Activated naive CD8-positive, alpha-beta T cell (primary cell): Measurements from ENCODE around the gene NPR1.
"Not testable (repeated sequence)": the region's sequence is repeated elsewhere in the genome, so short reads cannot be mapped to it uniquely, and the experiment has no call there.

Experiments
- H3K27ac Mint-ChIP-seq: one replicate; pipeline ENCODE4 v1.8.0; 2021; ENCODE audit warnings: mixed read lengths
- H3K27me3 Mint-ChIP-seq: one replicate; pipeline ENCODE4 v1.8.0; 2021; ENCODE audit warnings: mixed read lengths
- H3K36me3 Mint-ChIP-seq: one replicate; pipeline ENCODE4 v1.8.0; 2021; ENCODE audit warnings: mixed read lengths
- H3K4me1 Mint-ChIP-seq: one replicate; pipeline ENCODE4 v1.8.0; 2021; ENCODE audit warnings: low read depth, mixed read lengths
- H3K4me3 Mint-ChIP-seq: one replicate; pipeline ENCODE4 v1.8.0; 2021; ENCODE audit warnings: mild to moderate bottlenecking, mixed read lengths
- H3K9me3 Mint-ChIP-seq: one replicate; pipeline ENCODE4 v1.8.0; 2021; ENCODE audit warnings: low read depth, mixed read lengths

NPR1 gene

DNA sequence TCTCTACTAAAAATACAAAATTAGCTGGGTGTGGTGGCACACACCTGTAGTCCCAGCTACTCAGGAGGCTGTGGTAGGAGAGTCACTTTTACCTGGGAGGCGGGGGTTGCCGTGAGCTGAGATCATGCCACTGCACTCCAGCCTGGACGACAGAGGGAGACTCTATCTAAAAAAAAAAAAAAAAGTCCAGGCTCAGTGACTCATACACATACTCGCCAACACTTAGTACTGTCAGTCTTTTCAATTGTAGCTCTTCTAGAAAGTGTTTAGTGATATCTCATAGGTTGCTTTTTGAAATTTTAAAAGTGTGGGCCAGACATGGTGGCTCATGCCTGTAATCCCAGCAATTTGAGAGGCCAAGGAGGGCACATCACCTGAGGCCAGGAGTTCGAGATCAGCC lies 37.7 kb downstream of the NPR1 start:
- H3K4me3 Mint-ChIP-seq, H3K4me1 Mint-ChIP-seq, H3K27ac Mint-ChIP-seq, H3K9me3 Mint-ChIP-seq, H3K27me3 Mint-ChIP-seq, H3K36me3 Mint-ChIP-seq: not testable (repeated sequence)

DNA sequence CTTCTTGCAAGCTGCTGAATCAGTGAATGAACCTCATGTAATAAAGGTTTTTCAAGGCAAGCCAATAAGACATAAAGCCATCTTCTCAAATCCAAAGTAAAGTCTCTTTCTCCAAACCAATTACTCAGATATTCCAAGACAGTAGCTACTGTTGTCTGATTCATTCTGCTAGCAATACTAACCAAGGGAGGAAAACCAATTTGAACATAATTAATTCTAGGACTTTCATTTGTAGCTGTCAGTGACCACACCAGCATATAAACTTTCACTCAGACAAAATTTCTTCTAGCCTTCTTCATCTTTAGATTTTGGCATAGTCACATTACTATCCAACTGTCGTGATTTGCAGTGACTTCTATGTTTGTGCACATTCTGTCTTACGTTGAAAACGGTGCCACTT lies 38.8 kb downstream of the NPR1 start:
- Mint-ChIP-seq H3K36me3 (no peaks in the 10 kb centered on the region), H3K27ac (no peak overlapping the region), H3K4me3 (no peak overlapping the region), H3K4me1 (no peaks in the 10 kb centered on the region), H3K9me3 (no peaks in the 10 kb centered on the region), H3K27me3 (peaks cover 1% of the 10 kb centered on the region)

- no peaks in the 10 kb centered on the region for H3K36me3 Mint-ChIP-seq
- H3K4me1 Mint-ChIP-seq = peaks cover 4% of the 10 kb centered on the region
- no peaks in the 10 kb centered on the region for H3K9me3 Mint-ChIP-seq
- H3K4me3 Mint-ChIP-seq = no peak overlapping the region
- H3K27ac Mint-ChIP-seq = no peak overlapping the region
- H3K27me3 Mint-ChIP-seq = no peaks in the 10 kb centered on the region
These were observed 45.2 kb downstream of the NPR1 start for GRCh38 chr1:153723687-153724086.

DNA sequence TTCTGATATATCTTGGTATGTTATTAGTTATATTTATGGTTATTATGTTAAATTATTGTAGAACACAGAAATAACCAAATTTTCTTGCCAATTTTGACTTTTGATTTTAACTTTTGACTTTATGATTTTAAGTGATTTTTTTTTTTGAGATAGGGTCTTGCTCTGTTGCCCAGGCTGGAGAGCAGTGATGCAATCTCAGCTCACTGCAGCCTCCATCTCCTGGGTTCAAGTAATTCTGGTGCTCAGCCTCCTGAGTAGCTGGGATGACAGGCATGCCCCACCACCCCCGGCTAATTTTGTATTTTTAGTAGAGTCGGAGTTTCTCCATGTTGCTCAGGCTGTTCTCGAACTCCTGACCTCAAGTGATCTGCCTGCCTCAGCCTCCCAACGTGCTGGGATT lies 46.1 kb downstream of the NPR1 start:
- H3K36me3 Mint-ChIP-seq, H3K4me3 Mint-ChIP-seq, H3K27ac Mint-ChIP-seq, H3K27me3 Mint-ChIP-seq, H3K9me3 Mint-ChIP-seq: not testable (repeated sequence)
- H3K4me1 Mint-ChIP-seq = peaks cover 12% of the 10 kb centered on the region

- H3K4me3 Mint-ChIP-seq = peak within 1 kb of the TSS; percentile 92
These were observed 49.2 kb downstream of the NPR1 start, which contains the start of gene INTS3 for GRCh38 chr1:153727463-153728304. INTS3 (plus strand) TSS chr1:153728050; CDS start chr1:153728635, 585 bp downstream.

DNA sequence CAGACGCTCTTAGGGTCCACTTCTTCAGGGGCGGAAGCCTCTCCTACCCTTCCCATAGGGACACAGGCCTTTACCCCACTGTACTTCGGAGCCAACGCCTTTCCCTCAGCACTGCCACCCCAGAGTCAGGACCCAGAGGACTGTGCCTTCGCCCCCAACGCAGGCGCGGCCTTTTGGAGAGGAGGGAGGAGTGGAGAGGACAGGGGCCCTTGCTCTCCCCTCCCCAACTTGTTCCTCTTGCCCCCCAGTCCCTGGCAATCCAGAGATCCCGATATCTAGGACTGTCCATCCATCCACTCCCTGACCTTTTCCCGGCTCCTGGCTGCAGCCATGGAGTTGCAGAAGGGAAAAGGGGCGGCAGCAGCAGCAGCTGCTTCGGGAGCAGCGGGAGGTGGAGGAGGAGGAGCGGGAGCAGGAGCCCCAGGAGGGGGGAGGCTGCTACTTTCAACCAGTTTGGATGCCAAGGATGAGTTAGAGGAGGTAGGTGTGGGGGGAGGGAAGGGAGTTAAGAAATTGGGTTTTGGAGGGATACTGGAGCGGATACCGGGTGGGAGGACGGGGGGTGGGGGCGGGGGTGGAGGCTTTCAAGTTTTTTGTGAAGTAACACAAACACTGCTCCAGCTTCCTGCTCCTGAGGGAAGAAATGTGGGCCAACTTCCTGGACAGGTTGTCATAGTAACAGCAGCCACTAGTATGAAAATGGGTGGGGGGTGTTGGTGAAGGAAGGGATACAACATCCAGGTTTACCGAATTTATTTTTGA lies 50.0 kb downstream of the NPR1 start:
- H3K36me3 Mint-ChIP-seq = peaks cover 3% of the 10 kb centered on the region
- peak overlapping the region; percentile 95 for H3K27ac Mint-ChIP-seq
- no peaks in the 10 kb centered on the region for H3K9me3 Mint-ChIP-seq
- peak overlapping the region; percentile 92 for H3K4me3 Mint-ChIP-seq
- no peaks in the 10 kb centered on the region for H3K27me3 Mint-ChIP-seq
- H3K4me1 Mint-ChIP-seq = peaks cover 33% of the 10 kb centered on the region

More at GRCh38 chr1:153727463-153728304, 49.2 kb downstream of the NPR1 start, which contains the start of gene INTS3:
- peaks cover 3% of the 10 kb centered on the region for H3K36me3 Mint-ChIP-seq
- H3K27me3 Mint-ChIP-seq = no peaks in the 10 kb centered on the region
- no peaks in the 10 kb centered on the region for H3K9me3 Mint-ChIP-seq
- H3K27ac Mint-ChIP-seq = peak within 1 kb of the TSS; percentile 95
- H3K4me1 Mint-ChIP-seq = peaks cover 33% of the 10 kb centered on the region

DNA sequence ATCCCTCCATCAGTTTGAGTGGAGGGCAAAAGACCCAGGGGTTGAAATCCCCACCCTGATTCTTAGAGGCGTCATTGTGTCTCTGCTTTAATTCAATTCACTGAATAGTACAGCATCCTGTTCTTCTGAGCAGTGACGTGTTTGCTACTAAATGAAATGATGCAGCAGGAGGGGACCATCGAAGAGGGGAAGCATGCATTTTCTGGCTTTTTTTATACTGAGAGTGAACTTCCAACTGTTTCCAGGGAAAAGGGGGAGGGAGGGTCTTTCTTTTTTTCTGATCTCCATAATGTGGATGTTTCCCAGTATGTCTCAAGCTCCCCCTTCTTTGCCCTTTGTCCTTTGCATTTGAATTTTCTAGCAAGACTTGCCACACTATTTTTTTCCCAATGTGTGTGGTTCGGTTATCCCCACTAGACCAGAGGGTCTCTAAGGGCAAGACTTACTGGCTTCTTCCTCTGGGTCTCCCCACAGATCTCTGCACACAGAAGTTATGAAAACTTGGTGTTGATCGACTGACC lies 52.0 kb downstream of the NPR1 start:
- Mint-ChIP-seq H3K4me3 (peak overlapping the region; percentile 64), H3K4me1 (peaks cover 41% of the 10 kb centered on the region), H3K27ac (peak overlapping the region; percentile 74)

DNA sequence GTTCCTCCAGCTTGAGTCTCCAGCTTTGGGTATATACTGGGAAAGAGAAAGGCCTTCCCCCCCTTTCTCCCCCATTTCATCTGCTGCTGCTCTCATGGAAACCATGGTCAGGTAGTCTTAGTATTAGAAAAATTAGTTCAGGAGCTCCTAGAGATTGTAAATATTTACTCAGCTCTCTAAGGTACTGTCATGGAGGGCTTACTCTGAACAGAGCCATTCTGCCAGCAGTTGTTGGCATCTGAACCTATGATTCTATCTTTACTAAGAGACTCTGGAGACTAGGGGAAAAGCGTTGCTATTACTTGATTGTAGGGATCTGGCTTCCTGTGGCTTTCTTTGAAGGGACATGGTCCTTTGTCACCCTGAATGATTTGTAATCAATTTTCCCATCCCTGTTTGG lies 55.5 kb downstream of the NPR1 start:
- H3K4me3 Mint-ChIP-seq = no peak overlapping the region

More for the DNA sequence above, 52.0 kb downstream of the NPR1 start:
- Mint-ChIP-seq H3K36me3 (peaks cover 3% of the 10 kb centered on the region), H3K9me3 (no peaks in the 10 kb centered on the region), H3K27me3 (no peaks in the 10 kb centered on the region)

DNA sequence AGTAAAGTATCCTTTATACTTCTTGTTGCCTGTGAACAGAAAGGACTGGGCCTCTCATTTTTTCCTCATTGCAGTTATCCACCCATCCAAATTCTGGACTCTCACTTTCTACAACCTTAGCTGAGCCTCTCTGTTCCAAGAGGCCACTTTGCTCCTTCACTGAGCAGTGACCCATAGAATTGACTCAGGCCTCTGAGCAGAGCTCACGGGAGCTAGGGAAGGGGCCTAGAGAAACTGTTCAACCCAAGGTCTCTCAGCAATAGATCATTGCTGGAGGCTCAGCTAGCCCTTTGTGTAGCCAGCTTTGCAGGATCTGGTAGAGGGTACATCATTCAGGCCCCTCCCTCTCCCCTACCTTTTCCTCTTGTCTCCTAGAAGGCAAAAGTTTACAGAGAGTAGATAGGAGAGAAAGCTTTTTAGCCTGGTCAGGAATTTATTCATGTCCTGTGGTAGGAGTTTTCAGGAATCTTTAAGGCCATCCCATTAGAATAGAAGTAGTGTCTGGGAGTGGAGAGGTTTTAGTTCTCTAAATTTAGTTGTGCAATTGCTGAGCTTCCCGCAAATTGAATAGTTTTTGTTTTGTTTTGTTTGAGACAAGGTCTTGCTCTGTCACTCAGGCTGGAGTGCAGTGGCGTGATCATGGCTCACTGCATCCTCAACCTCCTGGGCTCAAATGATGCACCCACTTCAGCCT lies 56.1 kb downstream of the NPR1 start:
- H3K36me3 Mint-ChIP-seq = peaks cover 4% of the 10 kb centered on the region
- H3K4me1 Mint-ChIP-seq = peaks cover 32% of the 10 kb centered on the region
- H3K9me3 Mint-ChIP-seq = no peaks in the 10 kb centered on the region
- H3K27ac Mint-ChIP-seq = no peak overlapping the region
- no peaks in the 10 kb centered on the region for H3K27me3 Mint-ChIP-seq
- no peak overlapping the region for H3K4me3 Mint-ChIP-seq

More for the DNA sequence above, 55.5 kb downstream of the NPR1 start:
- Mint-ChIP-seq H3K9me3 (no peaks in the 10 kb centered on the region), H3K4me1 (peaks cover 37% of the 10 kb centered on the region), H3K36me3 (peaks cover 7% of the 10 kb centered on the region), H3K27me3 (no peaks in the 10 kb centered on the region), H3K27ac (no peak overlapping the region)

GRCh38 chr1:153735090-153735420 lies 56.6 kb downstream of the NPR1 start:
- Mint-ChIP-seq H3K4me1 (peaks cover 28% of the 10 kb centered on the region), H3K9me3 (no peaks in the 10 kb centered on the region), H3K27ac (no peak overlapping the region), H3K36me3 (peaks cover 4% of the 10 kb centered on the region), H3K27me3 (no peaks in the 10 kb centered on the region), H3K4me3 (no peak overlapping the region)

- Mint-ChIP-seq H3K27me3 (no peaks in the 10 kb centered on the region), H3K9me3 (no peaks in the 10 kb centered on the region), H3K4me1 (peaks cover 23% of the 10 kb centered on the region), H3K36me3 (peaks cover 21% of the 10 kb centered on the region), H3K4me3 (no peak overlapping the region), H3K27ac (no peak overlapping the region)
These were observed 63.5 kb downstream of the NPR1 start for GRCh38 chr1:153741986-153742385.

- Mint-ChIP-seq H3K4me1 (peaks cover 23% of the 10 kb centered on the region), H3K27ac (peak overlapping the region; percentile 13), H3K9me3 (no peaks in the 10 kb centered on the region), H3K4me3 (no peak overlapping the region), H3K36me3 (peaks cover 20% of the 10 kb centered on the region), H3K27me3 (no peaks in the 10 kb centered on the region)
These were observed 64.1 kb downstream of the NPR1 start for GRCh38 chr1:153742411-153743142.
